HepG2 (cell line): ENCODE results near the gene DTWD2. TPM values are rescaled to one million over a fixed set of nuclear protein-coding genes. Genes with fewer than 3 reads are reported as not detected.

ENCODE experiments used
- ATAC-seq: fragments of 200-7000 bp; cut with Tn5 transposase; 3 replicates; pipeline ENCODE4 v1.9.1; 2020; ENCODE audit warnings: mild to moderate bottlenecking, moderate library complexity
- BruUV-seq: library from RNA; stranded (reverse); fragments of 400-500 nt; replicated peaks from 2 replicates; lab custom pipeline; 2021; lab: Mats Ljungman, UMichigan
- CTCF ChIA-PET: fragments of 300-600 bp; formaldehyde crosslinking; extraction: SDS; loops from one replicate; lab custom pipeline; 2021; ENCODE audit warnings: low total read pairs, inconsistent platforms, low intra/inter-chr PET ratio; lab: Yijun Ruan, JAX
- POLR2A ChIA-PET: fragments of 350-600 bp; sonication (Branson Sonifier 250); formaldehyde crosslinking; loops from one replicate; lab custom pipeline; 2020; ENCODE audit warnings: antibody characterized with exemption, inconsistent platforms; lab: Yijun Ruan, JAX
- DNase-seq: peaks from one replicate; pipeline ENCODE4 v3.0.0-alpha.2; 2015; ENCODE audit warnings: low spot score
- FAIRE-seq: peaks from 3 replicates; lab custom pipeline; 2011; peaks lifted over from hg19 to GRCh38; lab: Jason Lieb, UNC
- H2AFZ ChIP-seq: one replicate; pipeline ENCODE4 v1.6.1; 2011; ENCODE audit warnings: low read length, inconsistent platforms
- H3K27ac ChIP-seq: fragments of 300-600 bp; 3 replicates; pipeline ENCODE4 v1.8.0; 2011; ENCODE audit warnings: mixed run types, mild to moderate bottlenecking, mixed read lengths, low read length, inconsistent platforms; ENCODE audit not compliant: insufficient read depth; ENCODE audit errors: extremely low read length
- H3K27me3 ChIP-seq, 2 experiments: fragments of 200-600 bp in 1 of 2; 2 replicates in 1 of 2; 3 replicates in 1 of 2; pipeline versions ENCODE4 v1.6.0 to v1.8.0; 2011; ENCODE audit warnings: low read length in 2 of 2, mild to moderate bottlenecking in 2 of 2, moderate library complexity in 2 of 2, inconsistent platforms in 1 of 2; ENCODE audit not compliant: insufficient read depth in 2 of 2, control insufficient read depth in 1 of 2
- H3K36me3 ChIP-seq, 2 experiments: fragments of 200-600 bp in 1 of 2; replicated peaks in 1 of 2; 2 replicates in 1 of 2; 3 replicates in 1 of 2; pipeline versions ENCODE4 v1.5.1 to v1.8.0; 2011; ENCODE audit warnings: low read length in 2 of 2, inconsistent platforms in 1 of 2; ENCODE audit not compliant: insufficient read depth in 2 of 2, control insufficient read depth in 1 of 2
- H3K4me1 ChIP-seq: 2 replicates; pipeline ENCODE4 v1.5.1; 2012; ENCODE audit warnings: low read length, inconsistent platforms; ENCODE audit not compliant: insufficient read depth
- H3K4me2 ChIP-seq: 2 replicates; pipeline ENCODE4 v1.6.0; 2011; ENCODE audit warnings: low read depth, low read length, inconsistent platforms
- H3K4me3 ChIP-seq, 3 experiments: fragments of 200-600 bp in 1 of 3; sonication (generic), shearing (Covaris generic) in 1 of 3; replicated peaks in 1 of 3; 2 replicates each; pipeline ENCODE4 v1.5.1; 2011 to 2016; ENCODE audit warnings: low read length in 3 of 3, inconsistent platforms in 2 of 3, low read depth in 2 of 3, mild to moderate bottlenecking in 2 of 3, control low read depth in 1 of 3, mixed read lengths in 1 of 3; ENCODE audit not compliant: insufficient read depth in 1 of 3
- H3K79me2 ChIP-seq: one replicate; pipeline ENCODE4 v1.6.1; 2011; ENCODE audit warnings: low read length, inconsistent platforms; ENCODE audit not compliant: insufficient read depth
- H3K9ac ChIP-seq: 2 replicates; pipeline ENCODE4 v1.6.0; 2011; ENCODE audit warnings: mild to moderate bottlenecking, low read depth, low read length, inconsistent platforms; ENCODE audit not compliant: insufficient read depth
- H3K9me3 ChIP-seq: 2 replicates; pipeline ENCODE4 v1.5.1; 2012; ENCODE audit warnings: mild to moderate bottlenecking, low read length
- H4K20me1 ChIP-seq: 2 replicates; pipeline ENCODE4 v1.6.0; 2011; ENCODE audit warnings: inconsistent platforms, mild to moderate bottlenecking, low read length, moderate library complexity; ENCODE audit not compliant: insufficient read depth
- DRAP1 ChIP-seq: IDR thresholded peaks from 2 replicates; pipeline ENCODE4 v1.6.1; 2016; ENCODE audit warnings: missing genetic modification reagents, missing compliant biosample characterization
- MED1 ChIP-seq: sonication (generic); formaldehyde crosslinking; IDR thresholded peaks from 2 replicates; pipeline ENCODE4 v1.4.0; 2020; ENCODE audit warnings: missing genetic modification reagents
- NFKBIZ ChIP-seq: IDR thresholded peaks from 2 replicates; pipeline ENCODE4 v1.6.1; 2018; ENCODE audit warnings: missing genetic modification reagents, missing compliant biosample characterization
- WGBS: methylation state at CpG from one replicate; pipeline ENCODE4 v1.1.6; 2017; ENCODE audit warnings: low lambda C conversion rate; 5-methylcytosine and 5-hydroxymethylcytosine counted together
- in situ Hi-C: cut with HindIII; loops from 2 replicates; pipeline ENCODE4 v1.10.0; 2017; ENCODE audit warnings: low pct_unique_long_range_greater_than_20kb; ENCODE audit not compliant: extremely low pct_ligation_motif_present
- intact Hi-C: fragments of 100-400 bp; cut with micrococcal nuclease; formaldehyde crosslinking; loops from one replicate; pipeline ENCODE4 v1.10.0; 2022; ENCODE audit not compliant: unreplicated experiment
- polyA plus RNA-seq, 8 experiments: library from polyadenylated mRNA; depleted of rRNA in 3 of 8; stranded (reverse) in 7 of 8; unstranded in 1 of 8; fragments of >200 nt; fragmentation: Illumina TruSeq in 4 of 8; extraction: Trizol in 4 of 8; gene quantifications; 2 replicates each; pipeline versions ENCODE4 v1.2.1 to v1.2.3, GENCODE V29; 2011 to 2016; ENCODE audit warnings: low read depth in 4 of 8, missing spikeins in 1 of 8, mixed read lengths in 1 of 8; ENCODE audit not compliant: insufficient read depth in 1 of 8
- total RNA-seq, 5 experiments: library from RNA; depleted of rRNA; stranded (reverse); fragments of >200 nt; fragmentation: Illumina TruSeq; extraction: Trizol; gene quantifications; 2 replicates each; pipeline ENCODE4 v1.2.3, GENCODE V29; 2016; ENCODE audit warnings: low read depth in 1 of 5
- TF ChIP-seq, protein P1 (sequence below): sonication (generic); formaldehyde crosslinking; IDR thresholded peaks from 2 replicates; pipeline ENCODE4 v1.4.0; 2020; ENCODE audit warnings: missing genetic modification reagents, borderline replicate concordance

Gene DTWD2
- total and polyA plus RNA-seq, 2 of the 13 experiments (the other 11 are each of a cell fraction or from before 2014, with no cell fraction given): 1.6 to 6.0 TPM

- no peak for FAIRE-seq
- Histone ChIP-seq H3K4me2 (no peak overlapping the region), H3K4me3 (no peak overlapping the region), H3K9me3 (no peaks in the 10 kb centered on the region), H3K27ac (no peak overlapping the region), H3K9ac (no peak overlapping the region), H2AFZ (no peak overlapping the region), H3K27me3 (no peaks in the 10 kb centered on the region), H3K79me2 (no peaks in the 10 kb centered on the region), H3K36me3 (no peaks in the 10 kb centered on the region), H3K4me1 (no peaks in the 10 kb centered on the region), H4K20me1 (no peaks in the 10 kb centered on the region)
- intact Hi-C loops (no loop called here), in situ Hi-C loops (loop anchor here (10.0 kb wide), 1 partner anchor 394 kb away; no protein-coding TSS in a partner anchor)
- CTCF ChIA-PET: interaction anchor here (1.1 to 2.1 kb wide), 2 partner anchors 33 to 391 kb away, joined by 5 to 14 read pairs; partner anchors contain the start of gene DTWD2
- no TSS peak for BruUV-seq
- WGBS: 12% methylated on average over 3 of the region's 3 CpGs
- DNase-seq: no peak
- no peak for TF ChIP-seq DRAP1 (CRISPR knock-in tag)
- no peak for TF ChIP-seq MED1 (CRISPR knock-in tag)
- no peak for TF ChIP-seq NFKBIZ
- TF ChIP-seq, protein P1, sequence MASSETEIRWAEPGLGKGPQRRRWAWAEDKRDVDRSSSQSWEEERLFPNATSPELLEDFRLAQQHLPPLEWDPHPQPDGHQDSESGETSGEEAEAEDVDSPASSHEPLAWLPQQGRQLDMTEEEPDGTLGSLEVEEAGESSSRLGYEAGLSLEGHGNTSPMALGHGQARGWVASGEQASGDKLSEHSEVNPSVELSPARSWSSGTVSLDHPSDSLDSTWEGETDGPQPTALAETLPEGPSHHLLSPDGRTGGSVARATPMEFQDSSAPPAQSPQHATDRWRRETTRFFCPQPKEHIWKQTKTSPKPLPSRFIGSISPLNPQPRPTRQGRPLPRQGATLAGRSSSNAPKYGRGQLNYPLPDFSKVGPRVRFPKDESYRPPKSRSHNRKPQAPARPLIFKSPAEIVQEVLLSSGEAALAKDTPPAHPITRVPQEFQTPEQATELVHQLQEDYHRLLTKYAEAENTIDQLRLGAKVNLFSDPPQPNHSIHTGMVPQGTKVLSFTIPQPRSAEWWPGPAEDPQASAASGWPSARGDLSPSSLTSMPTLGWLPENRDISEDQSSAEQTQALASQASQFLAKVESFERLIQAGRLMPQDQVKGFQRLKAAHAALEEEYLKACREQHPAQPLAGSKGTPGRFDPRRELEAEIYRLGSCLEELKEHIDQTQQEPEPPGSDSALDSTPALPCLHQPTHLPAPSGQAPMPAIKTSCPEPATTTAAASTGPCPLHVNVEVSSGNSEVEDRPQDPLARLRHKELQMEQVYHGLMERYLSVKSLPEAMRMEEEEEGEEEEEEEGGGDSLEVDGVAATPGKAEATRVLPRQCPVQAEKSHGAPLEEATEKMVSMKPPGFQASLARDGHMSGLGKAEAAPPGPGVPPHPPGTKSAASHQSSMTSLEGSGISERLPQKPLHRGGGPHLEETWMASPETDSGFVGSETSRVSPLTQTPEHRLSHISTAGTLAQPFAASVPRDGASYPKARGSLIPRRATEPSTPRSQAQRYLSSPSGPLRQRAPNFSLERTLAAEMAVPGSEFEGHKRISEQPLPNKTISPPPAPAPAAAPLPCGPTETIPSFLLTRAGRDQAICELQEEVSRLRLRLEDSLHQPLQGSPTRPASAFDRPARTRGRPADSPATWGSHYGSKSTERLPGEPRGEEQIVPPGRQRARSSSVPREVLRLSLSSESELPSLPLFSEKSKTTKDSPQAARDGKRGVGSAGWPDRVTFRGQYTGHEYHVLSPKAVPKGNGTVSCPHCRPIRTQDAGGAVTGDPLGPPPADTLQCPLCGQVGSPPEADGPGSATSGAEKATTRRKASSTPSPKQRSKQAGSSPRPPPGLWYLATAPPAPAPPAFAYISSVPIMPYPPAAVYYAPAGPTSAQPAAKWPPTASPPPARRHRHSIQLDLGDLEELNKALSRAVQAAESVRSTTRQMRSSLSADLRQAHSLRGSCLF (CRISPR knock-in tag): no peak
- POLR2A ChIA-PET: no interaction called here
- peak; percentile 35; the same call in 1 of the 3 replicates for ATAC-seq
These were observed 32.9 kb upstream of the DTWD2 start for GRCh38 chr5:119021149-119021732.
